Tibial nerve (tissue), 4 donors: ENCODE measurements around the gene ABI1.

Experiments used
- EP300 ChIP-seq, 2 donors: sonication (generic); formaldehyde crosslinking; IDR thresholded peaks; one replicate each; pipeline ENCODE4 v1.6.1; 2017; ENCODE audit warnings: antibody characterized with exemption in 2 of 2, mild to moderate bottlenecking in 1 of 2
- POLR2A ChIP-seq, 2 donors: fragments of 450-650 bp; IDR thresholded peaks; one replicate each; pipeline ENCODE4 v1.6.1; 2017; ENCODE audit warnings: antibody characterized with exemption in 2 of 2, mild to moderate bottlenecking in 2 of 2, moderate library complexity in 2 of 2
- TF ChIP-seq, protein P1 (sequence below), 5 experiments: fragments of 200-600 bp in 3 of 5; fragments of 450-650 bp in 2 of 5; sonication (generic) in 3 of 5; IDR thresholded peaks; one replicate each; pipeline ENCODE4 v1.5.1; 2016 to 2019; ENCODE audit warnings: antibody characterized with exemption in 5 of 5, mild to moderate bottlenecking in 3 of 5, moderate library complexity in 2 of 5

- TF ChIP-seq, protein P1, sequence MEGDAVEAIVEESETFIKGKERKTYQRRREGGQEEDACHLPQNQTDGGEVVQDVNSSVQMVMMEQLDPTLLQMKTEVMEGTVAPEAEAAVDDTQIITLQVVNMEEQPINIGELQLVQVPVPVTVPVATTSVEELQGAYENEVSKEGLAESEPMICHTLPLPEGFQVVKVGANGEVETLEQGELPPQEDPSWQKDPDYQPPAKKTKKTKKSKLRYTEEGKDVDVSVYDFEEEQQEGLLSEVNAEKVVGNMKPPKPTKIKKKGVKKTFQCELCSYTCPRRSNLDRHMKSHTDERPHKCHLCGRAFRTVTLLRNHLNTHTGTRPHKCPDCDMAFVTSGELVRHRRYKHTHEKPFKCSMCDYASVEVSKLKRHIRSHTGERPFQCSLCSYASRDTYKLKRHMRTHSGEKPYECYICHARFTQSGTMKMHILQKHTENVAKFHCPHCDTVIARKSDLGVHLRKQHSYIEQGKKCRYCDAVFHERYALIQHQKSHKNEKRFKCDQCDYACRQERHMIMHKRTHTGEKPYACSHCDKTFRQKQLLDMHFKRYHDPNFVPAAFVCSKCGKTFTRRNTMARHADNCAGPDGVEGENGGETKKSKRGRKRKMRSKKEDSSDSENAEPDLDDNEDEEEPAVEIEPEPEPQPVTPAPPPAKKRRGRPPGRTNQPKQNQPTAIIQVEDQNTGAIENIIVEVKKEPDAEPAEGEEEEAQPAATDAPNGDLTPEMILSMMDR (IDR thresholded peaks at IDR 0.05), result no peak
- no peak for TF ChIP-seq POLR2A (IDR thresholded peaks at IDR 0.05)
- no peak for TF ChIP-seq EP300 (IDR thresholded peaks at IDR 0.05)
Measured at GRCh38 chr10:26741368-26741767, 119.4 kb downstream of the ABI1 start.
